ENCODE data around the gene TOB1. TPM values are rescaled to one million over a fixed set of nuclear protein-coding genes. Genes with fewer than 3 reads are reported as not detected.

The TOB1 gene
- total RNA-seq, 2 experiments from 2014 or later = 15.2 to 26.4 TPM

- H3K36me3 ChIP-seq (ENCODE audit: insufficient read depth, low read length) = peaks cover 20% of the 10 kb centered on the region
- no peak overlapping the region for H3K4me2 ChIP-seq (ENCODE audit: low read length)
- TF ChIP-seq CTCF (conservative IDR thresholded peaks at IDR 0.05; ENCODE audit: low read length) (no peak), EZH2phosphoT487 (IDR thresholded peaks at IDR 0.05; ENCODE audit: borderline replicate concordance, low read depth, low read length) (no peak)
- H3K9me2 ChIP-seq (ENCODE audit: insufficient read depth, low read length) = no peaks in the 10 kb centered on the region
- no TSS peak for BruUV-seq (replicated peaks)
- H3K27ac ChIP-seq (ENCODE audit: low read depth, low read length, poor library complexity, severe bottlenecking) = no peak overlapping the region
- ChIA-PET CTCF (ENCODE audit: unreplicated experiment) (interaction anchor here (1.0 kb wide), 1 partner anchor 91 kb away, joined by 4 read pairs; no protein-coding TSS in a partner anchor), POLR2A (interaction anchor here (0.7 to 1.4 kb wide), 4 partner anchors 8 to 115 kb away, joined by 3 to 4 read pairs (median 3); partner anchors contain the start of gene TOB1)
- H3K79me2 ChIP-seq (ENCODE audit: insufficient read depth, low read depth, low read length) = peaks cover 11% of the 10 kb centered on the region; the same call in 1 of the 2 replicates
- intact Hi-C loops (cut with micrococcal nuclease; ENCODE audit: unreplicated experiment) = no loop called here
- no peak overlapping the region for H2AFZ ChIP-seq (ENCODE audit: low read length)
- DNase-seq (ENCODE audit: low spot score) = no peak
- no peaks in the 10 kb centered on the region for H4K20me1 ChIP-seq (ENCODE audit: insufficient read depth, low read length)
- H3K4me3 ChIP-seq (ENCODE audit: low read depth, low read length, poor library complexity, severe bottlenecking) = no peak overlapping the region
- no peaks in the 10 kb centered on the region for H3K4me1 ChIP-seq (ENCODE audit: insufficient read depth, low read length, poor library complexity, severe bottlenecking)
- no peaks in the 10 kb centered on the region for H3K9me3 ChIP-seq (ENCODE audit: low read length)
Observed at GRCh38 chr17:50858486-50859225, 7.5 kb downstream of the TOB1 start.

GRCh38 chr17:50856431-50856830, 9.7 kb downstream of the TOB1 start:
- H3K4me1 ChIP-seq (ENCODE audit: insufficient read depth, low read length, poor library complexity, severe bottlenecking) = peaks cover 12% of the 10 kb centered on the region
- H3K79me2 ChIP-seq (ENCODE audit: insufficient read depth, low read depth, low read length) = no peaks in the 10 kb centered on the region
- BruUV-seq (replicated peaks) = no TSS peak
- no peaks in the 10 kb centered on the region for H3K9me3 ChIP-seq (ENCODE audit: low read length)
- H2AFZ ChIP-seq (ENCODE audit: low read length) = no peak overlapping the region
- H3K4me3 ChIP-seq (ENCODE audit: low read depth, low read length, poor library complexity, severe bottlenecking) = no peak overlapping the region
- ChIA-PET CTCF (ENCODE audit: unreplicated experiment) (interaction anchor here (1.7 kb wide), 1 partner anchor 93 kb away, joined by 5 read pairs; no protein-coding TSS in a partner anchor), POLR2A (interaction anchor here (0.6 to 1.9 kb wide), 4 partner anchors 10 to 46 kb away, joined by 3 to 11 read pairs (median 4); partner anchors contain the start of gene TOB1)
- intact Hi-C loops (cut with micrococcal nuclease; ENCODE audit: unreplicated experiment) = no loop called here
- no peaks in the 10 kb centered on the region for H4K20me1 ChIP-seq (ENCODE audit: insufficient read depth, low read length)
- no peak overlapping the region for H3K4me2 ChIP-seq (ENCODE audit: low read length)
- no peak for DNase-seq (ENCODE audit: low spot score)
- TF ChIP-seq CTCF (conservative IDR thresholded peaks at IDR 0.05; ENCODE audit: low read length) (no peak), EZH2phosphoT487 (IDR thresholded peaks at IDR 0.05; ENCODE audit: borderline replicate concordance, low read depth, low read length) (no peak)
- H3K36me3 ChIP-seq (ENCODE audit: insufficient read depth, low read length) = no peaks in the 10 kb centered on the region
- H3K9me2 ChIP-seq (ENCODE audit: insufficient read depth, low read length) = no peaks in the 10 kb centered on the region
- H3K27ac ChIP-seq (ENCODE audit: low read depth, low read length, poor library complexity, severe bottlenecking) = no peak overlapping the region
